ENCODE results near the gene KIRREL1. TPM values are rescaled to one million over a fixed set of nuclear protein-coding genes. Genes with fewer than 3 reads are reported as not detected.

KIRREL1 gene
- total and polyA plus RNA-seq, 2 experiments from 2014 or later, result 5.1 to 35.2 TPM

DNA sequence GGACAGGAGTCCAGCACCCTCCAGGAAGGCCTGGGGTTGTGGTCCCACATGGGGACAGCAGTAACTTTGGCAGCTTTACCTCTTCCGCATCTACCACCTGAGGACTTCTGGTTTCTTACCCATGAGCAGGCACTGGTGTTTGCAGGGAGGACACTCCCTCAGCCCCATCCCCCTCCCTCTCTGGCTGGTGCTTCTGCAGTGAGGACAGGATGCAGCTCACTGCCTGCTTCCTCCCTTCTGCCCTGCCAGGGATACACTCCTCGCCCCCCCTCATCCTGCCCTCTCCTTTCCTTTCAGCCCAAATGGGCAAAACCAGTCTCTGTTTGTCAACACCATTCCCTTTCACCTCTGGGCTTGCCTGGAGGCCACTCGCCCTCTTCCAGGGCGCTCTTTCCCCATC is 62.4 kb downstream of the KIRREL1 start:
- Histone ChIP-seq H3K27ac (ENCODE audit: low read depth) (no peak overlapping the region), H3F3A (replicated peaks; ENCODE audit: low read depth) (no peaks in the 10 kb centered on the region), H4K20me1 (replicated peaks; ENCODE audit: insufficient read depth) (peaks cover 21% of the 10 kb centered on the region), H2AFZ (no peak overlapping the region), H3K4me2 (no peak overlapping the region), H3K4me3 (no peak overlapping the region), H3K4me1 (ENCODE audit: insufficient read depth) (peaks cover 30% of the 10 kb centered on the region), H3K36me3 (ENCODE audit: insufficient read depth) (no peaks in the 10 kb centered on the region), H3K9me2 (ENCODE audit: insufficient read depth) (no peaks in the 10 kb centered on the region), H3K27me3 (ENCODE audit: insufficient read depth) (no peaks in the 10 kb centered on the region), H3K79me2 (replicated peaks; ENCODE audit: insufficient read depth) (peaks cover 49% of the 10 kb centered on the region)
- Mint-ChIP-seq H3K27ac (no peak overlapping the region), H3K9me3 (no peaks in the 10 kb centered on the region), H3K4me1 (peaks cover 64% of the 10 kb centered on the region), H3K36me3 (ENCODE audit: low read depth) (peaks cover 6% of the 10 kb centered on the region; the same call in 1 of the 3 replicates), H3K27me3 (ENCODE audit: insufficient read depth, low read depth, poor library complexity) (peaks cover 7% of the 10 kb centered on the region), H3K4me3 (no peak overlapping the region)
- ATAC-seq, result peak; percentile 31; the same call in 2 of the 3 replicates
- DNase-seq (ENCODE audit: low spot score), result peak; percentile 39
- no peak for TF ChIP-seq JUNB (IDR thresholded peaks at IDR 0.05; ENCODE audit: unreplicated experiment)
- TF ChIP-seq STAT1 (IDR thresholded peaks at IDR 0.05; ENCODE audit: unreplicated experiment), result no peak
- no peak for TF ChIP-seq EZH2phosphoT487 (IDR thresholded peaks at IDR 0.05; ENCODE audit: unreplicated experiment)
- TF ChIP-seq, protein P1, sequence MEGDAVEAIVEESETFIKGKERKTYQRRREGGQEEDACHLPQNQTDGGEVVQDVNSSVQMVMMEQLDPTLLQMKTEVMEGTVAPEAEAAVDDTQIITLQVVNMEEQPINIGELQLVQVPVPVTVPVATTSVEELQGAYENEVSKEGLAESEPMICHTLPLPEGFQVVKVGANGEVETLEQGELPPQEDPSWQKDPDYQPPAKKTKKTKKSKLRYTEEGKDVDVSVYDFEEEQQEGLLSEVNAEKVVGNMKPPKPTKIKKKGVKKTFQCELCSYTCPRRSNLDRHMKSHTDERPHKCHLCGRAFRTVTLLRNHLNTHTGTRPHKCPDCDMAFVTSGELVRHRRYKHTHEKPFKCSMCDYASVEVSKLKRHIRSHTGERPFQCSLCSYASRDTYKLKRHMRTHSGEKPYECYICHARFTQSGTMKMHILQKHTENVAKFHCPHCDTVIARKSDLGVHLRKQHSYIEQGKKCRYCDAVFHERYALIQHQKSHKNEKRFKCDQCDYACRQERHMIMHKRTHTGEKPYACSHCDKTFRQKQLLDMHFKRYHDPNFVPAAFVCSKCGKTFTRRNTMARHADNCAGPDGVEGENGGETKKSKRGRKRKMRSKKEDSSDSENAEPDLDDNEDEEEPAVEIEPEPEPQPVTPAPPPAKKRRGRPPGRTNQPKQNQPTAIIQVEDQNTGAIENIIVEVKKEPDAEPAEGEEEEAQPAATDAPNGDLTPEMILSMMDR (conservative IDR thresholded peaks at IDR 0.05; ENCODE audit: low read depth in 2 of 2), result no peak
- TF ChIP-seq, protein P2, sequence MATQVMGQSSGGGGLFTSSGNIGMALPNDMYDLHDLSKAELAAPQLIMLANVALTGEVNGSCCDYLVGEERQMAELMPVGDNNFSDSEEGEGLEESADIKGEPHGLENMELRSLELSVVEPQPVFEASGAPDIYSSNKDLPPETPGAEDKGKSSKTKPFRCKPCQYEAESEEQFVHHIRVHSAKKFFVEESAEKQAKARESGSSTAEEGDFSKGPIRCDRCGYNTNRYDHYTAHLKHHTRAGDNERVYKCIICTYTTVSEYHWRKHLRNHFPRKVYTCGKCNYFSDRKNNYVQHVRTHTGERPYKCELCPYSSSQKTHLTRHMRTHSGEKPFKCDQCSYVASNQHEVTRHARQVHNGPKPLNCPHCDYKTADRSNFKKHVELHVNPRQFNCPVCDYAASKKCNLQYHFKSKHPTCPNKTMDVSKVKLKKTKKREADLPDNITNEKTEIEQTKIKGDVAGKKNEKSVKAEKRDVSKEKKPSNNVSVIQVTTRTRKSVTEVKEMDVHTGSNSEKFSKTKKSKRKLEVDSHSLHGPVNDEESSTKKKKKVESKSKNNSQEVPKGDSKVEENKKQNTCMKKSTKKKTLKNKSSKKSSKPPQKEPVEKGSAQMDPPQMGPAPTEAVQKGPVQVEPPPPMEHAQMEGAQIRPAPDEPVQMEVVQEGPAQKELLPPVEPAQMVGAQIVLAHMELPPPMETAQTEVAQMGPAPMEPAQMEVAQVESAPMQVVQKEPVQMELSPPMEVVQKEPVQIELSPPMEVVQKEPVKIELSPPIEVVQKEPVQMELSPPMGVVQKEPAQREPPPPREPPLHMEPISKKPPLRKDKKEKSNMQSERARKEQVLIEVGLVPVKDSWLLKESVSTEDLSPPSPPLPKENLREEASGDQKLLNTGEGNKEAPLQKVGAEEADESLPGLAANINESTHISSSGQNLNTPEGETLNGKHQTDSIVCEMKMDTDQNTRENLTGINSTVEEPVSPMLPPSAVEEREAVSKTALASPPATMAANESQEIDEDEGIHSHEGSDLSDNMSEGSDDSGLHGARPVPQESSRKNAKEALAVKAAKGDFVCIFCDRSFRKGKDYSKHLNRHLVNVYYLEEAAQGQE (IDR thresholded peaks at IDR 0.05; ENCODE audit: unreplicated experiment), result no peak
- TF ChIP-seq NANOG (IDR thresholded peaks at IDR 0.05; ENCODE audit: borderline replicate concordance), result no peak
- no peak for TF ChIP-seq POLR2AphosphoS5 (IDR thresholded peaks at IDR 0.05; ENCODE audit: low read depth)
- TF ChIP-seq, protein P3, sequence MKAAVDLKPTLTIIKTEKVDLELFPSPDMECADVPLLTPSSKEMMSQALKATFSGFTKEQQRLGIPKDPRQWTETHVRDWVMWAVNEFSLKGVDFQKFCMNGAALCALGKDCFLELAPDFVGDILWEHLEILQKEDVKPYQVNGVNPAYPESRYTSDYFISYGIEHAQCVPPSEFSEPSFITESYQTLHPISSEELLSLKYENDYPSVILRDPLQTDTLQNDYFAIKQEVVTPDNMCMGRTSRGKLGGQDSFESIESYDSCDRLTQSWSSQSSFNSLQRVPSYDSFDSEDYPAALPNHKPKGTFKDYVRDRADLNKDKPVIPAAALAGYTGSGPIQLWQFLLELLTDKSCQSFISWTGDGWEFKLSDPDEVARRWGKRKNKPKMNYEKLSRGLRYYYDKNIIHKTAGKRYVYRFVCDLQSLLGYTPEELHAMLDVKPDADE (IDR thresholded peaks at IDR 0.05), result no peak
- no peak for TF ChIP-seq EZH2 (IDR thresholded peaks at IDR 0.05; ENCODE audit: low read depth, unreplicated experiment)
- TF ChIP-seq ZNF331 (CRISPR knock-in tag; IDR thresholded peaks at IDR 0.05; ENCODE audit: low read depth), result no peak
- no peak for TF ChIP-seq ZNF114 (CRISPR knock-in tag; IDR thresholded peaks at IDR 0.05)
- no peak for TF ChIP-seq CREB1 (CRISPR knock-in tag; IDR thresholded peaks at IDR 0.05; ENCODE audit: low read depth)
- TF ChIP-seq, protein P4, sequence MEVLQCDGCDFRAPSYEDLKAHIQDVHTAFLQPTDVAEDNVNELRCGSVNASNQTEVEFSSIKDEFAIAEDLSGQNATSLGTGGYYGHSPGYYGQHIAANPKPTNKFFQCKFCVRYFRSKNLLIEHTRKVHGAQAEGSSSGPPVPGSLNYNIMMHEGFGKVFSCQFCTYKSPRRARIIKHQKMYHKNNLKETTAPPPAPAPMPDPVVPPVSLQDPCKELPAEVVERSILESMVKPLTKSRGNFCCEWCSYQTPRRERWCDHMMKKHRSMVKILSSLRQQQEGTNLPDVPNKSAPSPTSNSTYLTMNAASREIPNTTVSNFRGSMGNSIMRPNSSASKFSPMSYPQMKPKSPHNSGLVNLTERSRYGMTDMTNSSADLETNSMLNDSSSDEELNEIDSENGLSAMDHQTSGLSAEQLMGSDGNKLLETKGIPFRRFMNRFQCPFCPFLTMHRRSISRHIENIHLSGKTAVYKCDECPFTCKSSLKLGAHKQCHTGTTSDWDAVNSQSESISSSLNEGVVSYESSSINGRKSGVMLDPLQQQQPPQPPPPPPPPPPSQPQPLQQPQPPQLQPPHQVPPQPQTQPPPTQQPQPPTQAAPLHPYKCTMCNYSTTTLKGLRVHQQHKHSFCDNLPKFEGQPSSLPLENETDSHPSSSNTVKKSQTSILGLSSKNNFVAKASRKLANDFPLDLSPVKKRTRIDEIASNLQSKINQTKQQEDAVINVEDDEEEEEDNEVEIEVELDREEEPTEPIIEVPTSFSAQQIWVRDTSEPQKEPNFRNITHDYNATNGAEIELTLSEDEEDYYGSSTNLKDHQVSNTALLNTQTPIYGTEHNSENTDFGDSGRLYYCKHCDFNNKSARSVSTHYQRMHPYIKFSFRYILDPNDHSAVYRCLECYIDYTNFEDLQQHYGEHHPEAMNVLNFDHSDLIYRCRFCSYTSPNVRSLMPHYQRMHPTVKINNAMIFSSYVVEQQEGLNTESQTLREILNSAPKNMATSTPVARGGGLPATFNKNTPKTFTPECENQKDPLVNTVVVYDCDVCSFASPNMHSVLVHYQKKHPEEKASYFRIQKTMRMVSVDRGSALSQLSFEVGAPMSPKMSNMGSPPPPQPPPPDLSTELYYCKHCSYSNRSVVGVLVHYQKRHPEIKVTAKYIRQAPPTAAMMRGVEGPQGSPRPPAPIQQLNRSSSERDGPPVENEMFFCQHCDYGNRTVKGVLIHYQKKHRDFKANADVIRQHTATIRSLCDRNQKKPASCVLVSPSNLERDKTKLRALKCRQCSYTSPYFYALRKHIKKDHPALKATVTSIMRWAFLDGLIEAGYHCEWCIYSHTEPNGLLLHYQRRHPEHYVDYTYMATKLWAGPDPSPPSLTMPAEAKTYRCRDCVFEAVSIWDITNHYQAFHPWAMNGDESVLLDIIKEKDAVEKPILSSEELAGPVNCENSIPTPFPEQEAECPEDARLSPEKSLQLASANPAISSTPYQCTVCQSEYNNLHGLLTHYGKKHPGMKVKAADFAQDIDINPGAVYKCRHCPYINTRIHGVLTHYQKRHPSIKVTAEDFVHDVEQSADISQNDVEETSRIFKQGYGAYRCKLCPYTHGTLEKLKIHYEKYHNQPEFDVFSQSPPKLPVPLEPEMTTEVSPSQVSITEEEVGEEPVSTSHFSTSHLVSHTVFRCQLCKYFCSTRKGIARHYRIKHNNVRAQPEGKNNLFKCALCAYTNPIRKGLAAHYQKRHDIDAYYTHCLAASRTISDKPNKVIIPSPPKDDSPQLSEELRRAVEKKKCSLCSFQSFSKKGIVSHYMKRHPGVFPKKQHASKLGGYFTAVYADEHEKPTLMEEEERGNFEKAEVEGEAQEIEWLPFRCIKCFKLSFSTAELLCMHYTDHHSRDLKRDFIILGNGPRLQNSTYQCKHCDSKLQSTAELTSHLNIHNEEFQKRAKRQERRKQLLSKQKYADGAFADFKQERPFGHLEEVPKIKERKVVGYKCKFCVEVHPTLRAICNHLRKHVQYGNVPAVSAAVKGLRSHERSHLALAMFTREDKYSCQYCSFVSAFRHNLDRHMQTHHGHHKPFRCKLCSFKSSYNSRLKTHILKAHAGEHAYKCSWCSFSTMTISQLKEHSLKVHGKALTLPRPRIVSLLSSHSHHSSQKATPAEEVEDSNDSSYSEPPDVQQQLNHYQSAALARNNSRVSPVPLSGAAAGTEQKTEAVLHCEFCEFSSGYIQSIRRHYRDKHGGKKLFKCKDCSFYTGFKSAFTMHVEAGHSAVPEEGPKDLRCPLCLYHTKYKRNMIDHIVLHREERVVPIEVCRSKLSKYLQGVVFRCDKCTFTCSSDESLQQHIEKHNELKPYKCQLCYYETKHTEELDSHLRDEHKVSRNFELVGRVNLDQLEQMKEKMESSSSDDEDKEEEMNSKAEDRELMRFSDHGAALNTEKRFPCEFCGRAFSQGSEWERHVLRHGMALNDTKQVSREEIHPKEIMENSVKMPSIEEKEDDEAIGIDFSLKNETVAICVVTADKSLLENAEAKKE (CRISPR knock-in tag; IDR thresholded peaks at IDR 0.05), result no peak

Data from GM23338 (cell line).